Measurements from ENCODE around the gene GRK4. TPM values are rescaled to one million over a fixed set of nuclear protein-coding genes. Genes with fewer than 3 reads are reported as not detected.
"Not testable (repeated sequence)": the region's sequence is repeated elsewhere in the genome, so short reads cannot be mapped to it uniquely, and the experiment has no call there.

The GRK4 gene
- total RNA-seq, 4 donors from 2014 or later = 5.1 to 6.5 (median 6.1) TPM

- no peak for TF ChIP-seq CTCF (IDR thresholded peaks at IDR 0.05)
- no peak for DNase-seq (ENCODE audit: low spot score)
- no peak for ATAC-seq (ENCODE audit: low FRiP score)
Measured at GRCh38 chr4:2977211-2978088, 14.1 kb downstream of the GRK4 start.

GRCh38 chr4:2981256-2981819 is 18.0 kb downstream of the GRK4 start:
- no peak for ATAC-seq (ENCODE audit: low FRiP score)
- no peak for DNase-seq (ENCODE audit: low spot score)
- no peak for TF ChIP-seq CTCF (IDR thresholded peaks at IDR 0.05)

- ATAC-seq (ENCODE audit: low FRiP score) (no peak), DNase-seq (ENCODE audit: low spot score) (no peak)
- TF ChIP-seq CTCF (IDR thresholded peaks at IDR 0.05) = no peak
Measured at GRCh38 chr4:2982012-2982411, 18.6 kb downstream of the GRK4 start.

GRCh38 chr4:2983715-2984114 is 20.3 kb downstream of the GRK4 start:
- ATAC-seq (ENCODE audit: low FRiP score); DNase-seq (ENCODE audit: low spot score): not testable (repeated sequence)

- DNase-seq (ENCODE audit: low spot score) (no peak), ATAC-seq (ENCODE audit: low FRiP score) (no peak)
- no peak for TF ChIP-seq CTCF (IDR thresholded peaks at IDR 0.05)
Measured at GRCh38 chr4:2991243-2991642, 27.9 kb downstream of the GRK4 start.

GRCh38 chr4:2994917-2995316 is 31.5 kb downstream of the GRK4 start:
- TF ChIP-seq CTCF (IDR thresholded peaks at IDR 0.05) = no peak
- ATAC-seq (ENCODE audit: low FRiP score) (no peak), DNase-seq (ENCODE audit: low spot score) (no peak)

- DNase-seq (ENCODE audit: low spot score) = no peak
- no peak for TF ChIP-seq CTCF (IDR thresholded peaks at IDR 0.05)
- ATAC-seq (ENCODE audit: low FRiP score) = no peak
Measured at GRCh38 chr4:2995546-2996265, 32.3 kb downstream of the GRK4 start.

All from omental fat pad (tissue), 4 donors.